Fibroblast of skin of back (primary cell): ENCODE measurements around the gene RNF38.
"Not testable (repeated sequence)": the region's sequence is repeated elsewhere in the genome, so short reads cannot be mapped to it uniquely, and the experiment has no call there.

ENCODE experiments used
- DNase-seq: peaks from one replicate; pipeline ENCODE4 v3.0.0-alpha.2; 2013

Gene RNF38

GRCh38 chr9:36402536-36402935, 2.5 kb upstream of the RNF38 start:
- DNase-seq = no peak

GRCh38 chr9:36401897-36402480, 1.9 kb upstream of the RNF38 start:
- no peak for DNase-seq

GRCh38 chr9:36401164-36401740, 1.2 kb upstream of the RNF38 start:
- DNase-seq = peak; percentile 78

GRCh38 chr9:36400332-36401163, 479 bp upstream of the RNF38 start:
- DNase-seq = peak; percentile 83

- DNase-seq = peak; percentile 87
Measured at GRCh38 chr9:36398745-36399144, 1.3 kb downstream of the RNF38 start.

GRCh38 chr9:36396985-36397384, 3.1 kb downstream of the RNF38 start:
- no peak for DNase-seq

- DNase-seq = peak; percentile 36
Measured at GRCh38 chr9:36392489-36392888, 7.6 kb downstream of the RNF38 start.

GRCh38 chr9:36389590-36389989, 10.5 kb downstream of the RNF38 start:
- DNase-seq = no peak

GRCh38 chr9:36386396-36386965, 13.6 kb downstream of the RNF38 start:
- DNase-seq = not testable (repeated sequence)

GRCh38 chr9:36382484-36382883, 17.6 kb downstream of the RNF38 start:
- no peak for DNase-seq

- DNase-seq = no peak
Measured at GRCh38 chr9:36364577-36364976, 35.5 kb downstream of the RNF38 start.

- no peak for DNase-seq
Measured at GRCh38 chr9:36363448-36363847, 36.6 kb downstream of the RNF38 start.

- no peak for DNase-seq
Measured at GRCh38 chr9:36358486-36358885, 41.6 kb downstream of the RNF38 start.

GRCh38 chr9:36357639-36358038, 42.4 kb downstream of the RNF38 start:
- no peak for DNase-seq

GRCh38 chr9:36346569-36346968, 53.5 kb downstream of the RNF38 start:
- DNase-seq = no peak

GRCh38 chr9:36345103-36345846, 54.8 kb downstream of the RNF38 start:
- DNase-seq = peak; percentile 17

- DNase-seq = no peak
Measured at GRCh38 chr9:36341936-36342577, 58.0 kb downstream of the RNF38 start.

- no peak for DNase-seq
Measured at GRCh38 chr9:36337865-36338264, 62.2 kb downstream of the RNF38 start.

GRCh38 chr9:36337002-36337401, 63.1 kb downstream of the RNF38 start:
- no peak for DNase-seq

- no peak for DNase-seq
Measured at GRCh38 chr9:36336131-36336907, 63.8 kb downstream of the RNF38 start.

- peak; percentile 64 for DNase-seq
Measured at GRCh38 chr9:36332006-36332405, 68.1 kb downstream of the RNF38 start.
